ENCODE data around the gene MDM2. TPM values are rescaled to one million over a fixed set of nuclear protein-coding genes. Genes with fewer than 3 reads are reported as not detected.

Gene MDM2
- total and polyA plus RNA-seq, 2 of the 13 experiments (the other 11 are each of a cell fraction or from before 2014, with no cell fraction given): 29.3 to 314 TPM

DNA sequence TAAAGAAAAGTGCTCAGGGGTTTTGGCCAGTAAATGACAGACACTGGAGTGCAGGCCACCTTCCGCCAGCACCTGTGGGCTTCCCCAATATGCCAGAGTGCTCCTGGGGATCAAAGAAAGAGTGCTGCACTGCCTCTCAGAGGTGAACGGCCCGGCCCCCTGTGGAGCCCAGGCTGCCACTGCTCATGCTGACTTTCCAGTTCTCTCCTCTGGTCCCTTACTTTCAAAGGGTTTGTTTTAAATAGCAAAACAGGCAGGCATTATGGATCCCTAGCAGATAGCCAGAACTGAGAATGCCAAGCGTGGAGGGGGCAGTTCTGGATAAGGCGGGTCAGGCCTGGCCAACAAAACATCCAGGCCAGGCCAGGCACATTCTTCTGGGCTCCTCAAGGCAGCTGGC is 59.6 kb downstream of the MDM2 start:
- WGBS (ENCODE audit: low lambda C conversion rate): 44% methylated on average over 5 of the region's 5 CpGs
- no peaks in the 10 kb centered on the region for H3K9me3 ChIP-seq (ENCODE audit: low read length)
- H3K4me1 ChIP-seq (ENCODE audit: insufficient read depth, low read length): no peaks in the 10 kb centered on the region
- H3K36me3 ChIP-seq (replicated peaks in 1 of 2; ENCODE audit: control insufficient read depth in 1 of 2, insufficient read depth in 2 of 2, low read length in 2 of 2): no peaks in the 10 kb centered on the region
- H3K4me2 ChIP-seq (ENCODE audit: low read depth, low read length): no peak overlapping the region
- BruUV-seq (replicated peaks): no TSS peak
- H3K79me2 ChIP-seq (ENCODE audit: insufficient read depth, low read length): no peaks in the 10 kb centered on the region
- in situ Hi-C loops (cut with HindIII; ENCODE audit: extremely low pct_ligation_motif_present, low pct_unique_long_range_greater_than_20kb) (no loop called here), intact Hi-C loops (cut with micrococcal nuclease; ENCODE audit: unreplicated experiment) (no loop called here)
- TF ChIP-seq NKX3-1 (CRISPR knock-in tag; IDR thresholded peaks at IDR 0.05) (no peak), RELA (CRISPR knock-in tag; IDR thresholded peaks at IDR 0.05) (no peak), ZC3H13 (CRISPR knock-in tag; IDR thresholded peaks at IDR 0.05) (no peak), ZNF644 (CRISPR knock-in tag; IDR thresholded peaks at IDR 0.05; ENCODE audit: low read depth) (no peak), ZBTB2 (CRISPR knock-in tag; IDR thresholded peaks at IDR 0.05; ENCODE audit: low read depth) (no peak), SKIL (CRISPR knock-in tag; IDR thresholded peaks at IDR 0.05; ENCODE audit: borderline replicate concordance) (no peak), CBX5 (CRISPR knock-in tag; IDR thresholded peaks at IDR 0.05; ENCODE audit: borderline replicate concordance) (no peak), BCL6 (CRISPR knock-in tag; IDR thresholded peaks at IDR 0.05) (no peak), ZBTB38 (CRISPR knock-in tag; IDR thresholded peaks at IDR 0.05) (no peak), NR2F1 (CRISPR knock-in tag; IDR thresholded peaks at IDR 0.05) (no peak), ZNF75D (CRISPR knock-in tag; IDR thresholded peaks at IDR 0.05; ENCODE audit: borderline replicate concordance) (no peak), ZNF576 (CRISPR knock-in tag; IDR thresholded peaks at IDR 0.05) (no peak), ZNF207 (IDR thresholded peaks at IDR 0.05; ENCODE audit: borderline replicate concordance) (no peak), ZNF674 (CRISPR knock-in tag; IDR thresholded peaks at IDR 0.05; ENCODE audit: low read depth) (no peak), MXI1 (IDR thresholded peaks at IDR 0.05; ENCODE audit: borderline replicate concordance, low read depth, low read length) (no peak), ZNF501 (CRISPR knock-in tag; IDR thresholded peaks at IDR 0.05) (no peak)
- TF ChIP-seq, protein P1, sequence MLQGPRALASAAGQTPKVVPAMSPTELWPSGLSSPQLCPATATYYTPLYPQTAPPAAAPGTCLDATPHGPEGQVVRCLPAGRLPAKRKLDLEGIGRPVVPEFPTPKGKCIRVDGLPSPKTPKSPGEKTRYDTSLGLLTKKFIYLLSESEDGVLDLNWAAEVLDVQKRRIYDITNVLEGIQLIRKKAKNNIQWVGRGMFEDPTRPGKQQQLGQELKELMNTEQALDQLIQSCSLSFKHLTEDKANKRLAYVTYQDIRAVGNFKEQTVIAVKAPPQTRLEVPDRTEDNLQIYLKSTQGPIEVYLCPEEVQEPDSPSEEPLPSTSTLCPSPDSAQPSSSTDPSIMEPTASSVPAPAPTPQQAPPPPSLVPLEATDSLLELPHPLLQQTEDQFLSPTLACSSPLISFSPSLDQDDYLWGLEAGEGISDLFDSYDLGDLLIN (CRISPR knock-in tag; IDR thresholded peaks at IDR 0.05; ENCODE audit: borderline replicate concordance): no peak
- FAIRE-seq: no peak
- no peak overlapping the region for H3K27ac ChIP-seq (ENCODE audit: extremely low read length, insufficient read depth, low read length)
- no peaks in the 10 kb centered on the region for H4K20me1 ChIP-seq (ENCODE audit: insufficient read depth, low read length)
- no peak for DNase-seq (ENCODE audit: low spot score)
- no peak overlapping the region for H3K9ac ChIP-seq (ENCODE audit: insufficient read depth, low read depth, low read length)
- H2AFZ ChIP-seq (ENCODE audit: low read length): no peak overlapping the region
- no peak overlapping the region for H3K4me3 ChIP-seq (replicated peaks in 1 of 3; ENCODE audit: insufficient read depth in 1 of 3, low read depth in 2 of 3, low read length in 3 of 3)
- peaks cover 0 to 2% of the 10 kb centered on the region in 2 experiments; a peak in 1 of 5 replicates for H3K27me3 ChIP-seq (ENCODE audit: control insufficient read depth in 1 of 2, insufficient read depth in 2 of 2, low read length in 2 of 2)
- ChIA-PET CTCF (ENCODE audit: low intra/inter-chr PET ratio, low total read pairs) (no interaction called here), POLR2A (no interaction called here)
- peak; percentile 28; the same call in 2 of the 3 replicates for ATAC-seq

Measured in HepG2 (cell line).